Non-pigmented ciliary epithelial cell (primary cell): ENCODE measurements around the gene ADRA2A.
A peak's percentile ranks its signal among the peaks of the same experiment; 100 is the strongest.

Source experiments
- DNase-seq: peaks from one replicate; pipeline ENCODE4 v3.0.0-alpha.2; 2010; ENCODE audit warnings: low read depth

ADRA2A gene

DNA sequence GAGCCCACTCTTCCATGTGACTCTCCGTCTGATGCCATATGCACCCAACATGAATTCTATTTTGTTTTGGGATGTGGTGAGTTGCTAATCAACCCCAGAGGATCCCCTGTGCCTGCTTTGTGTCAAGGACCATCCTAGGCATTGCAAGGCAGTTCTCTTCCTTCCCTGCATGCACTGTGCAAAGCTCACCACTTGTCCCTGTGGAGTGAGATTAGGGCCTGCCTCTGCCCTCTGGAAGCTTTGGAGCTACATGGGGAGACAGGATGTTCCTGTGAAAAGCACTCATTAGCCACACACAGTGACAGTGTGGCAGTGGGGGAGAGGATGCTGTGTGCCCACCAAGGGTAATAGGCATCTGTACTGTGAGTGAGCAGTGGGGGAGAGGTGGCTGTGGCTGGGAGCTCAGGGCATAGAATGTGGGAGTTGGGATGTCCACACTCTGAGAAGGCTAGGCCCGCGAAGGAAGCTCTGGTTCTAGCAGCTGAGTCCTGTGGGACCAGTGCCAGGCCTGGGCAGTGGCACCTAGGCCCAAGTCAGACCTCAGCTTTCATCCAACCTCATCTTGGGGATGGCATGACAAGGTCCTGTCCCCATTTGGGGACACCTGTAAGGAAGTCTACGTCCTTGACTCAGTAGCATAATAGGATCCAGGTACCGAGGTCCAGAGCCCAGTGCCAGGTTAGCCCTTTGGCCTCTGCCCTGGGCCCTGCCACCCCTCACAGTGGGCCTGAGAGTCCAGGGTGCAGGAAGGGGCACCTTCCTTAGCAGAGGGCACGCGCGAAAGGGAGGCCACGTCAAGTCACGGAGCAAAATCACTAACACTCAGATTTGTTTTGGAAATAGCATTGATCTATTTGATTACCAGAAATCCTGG, 6.6 kb downstream of the ADRA2A start:
- no peak for DNase-seq

DNA sequence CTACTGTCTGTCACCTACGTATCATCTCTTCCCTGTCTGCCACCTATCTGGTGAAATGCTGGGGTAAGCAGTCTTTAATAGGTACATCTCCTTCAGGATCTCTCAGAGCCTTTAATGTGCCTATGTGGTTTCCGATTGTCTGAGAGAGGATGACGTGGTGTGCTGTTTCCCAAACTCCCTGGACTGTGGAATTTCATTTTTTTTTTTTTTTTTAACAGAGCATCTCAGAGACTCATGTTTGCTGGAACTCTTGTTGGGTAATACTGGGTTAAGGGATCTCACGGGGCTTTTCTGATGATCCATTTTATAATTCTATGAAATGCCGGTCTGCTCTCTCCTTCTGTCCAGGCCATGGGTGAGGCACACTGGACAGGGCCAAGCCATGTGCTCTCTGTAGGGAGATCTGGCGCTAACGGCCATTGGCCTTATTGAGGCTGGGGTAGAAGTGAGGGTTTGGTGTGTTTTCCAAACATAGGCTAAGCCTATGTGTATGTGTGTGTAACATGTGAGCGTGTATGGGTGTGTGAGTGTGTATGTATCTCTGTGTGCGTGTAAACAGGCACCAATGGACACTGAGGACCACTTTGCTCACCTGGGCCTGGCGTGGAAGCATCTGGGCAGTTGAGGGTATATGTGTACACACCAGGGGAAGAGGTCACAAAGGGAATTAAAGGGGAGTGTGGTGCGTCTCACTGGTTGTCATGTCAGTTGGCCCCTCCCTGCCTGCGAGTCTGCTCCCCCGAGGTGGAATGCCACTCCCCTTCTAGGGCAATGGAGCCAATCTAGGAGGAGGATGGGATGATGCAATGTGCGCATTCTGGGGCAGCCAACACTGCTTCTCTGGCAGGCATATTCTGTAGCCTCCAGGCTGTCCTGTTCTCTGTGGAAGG, 7.8 kb downstream of the ADRA2A start:
- DNase-seq, result no peak

DNA sequence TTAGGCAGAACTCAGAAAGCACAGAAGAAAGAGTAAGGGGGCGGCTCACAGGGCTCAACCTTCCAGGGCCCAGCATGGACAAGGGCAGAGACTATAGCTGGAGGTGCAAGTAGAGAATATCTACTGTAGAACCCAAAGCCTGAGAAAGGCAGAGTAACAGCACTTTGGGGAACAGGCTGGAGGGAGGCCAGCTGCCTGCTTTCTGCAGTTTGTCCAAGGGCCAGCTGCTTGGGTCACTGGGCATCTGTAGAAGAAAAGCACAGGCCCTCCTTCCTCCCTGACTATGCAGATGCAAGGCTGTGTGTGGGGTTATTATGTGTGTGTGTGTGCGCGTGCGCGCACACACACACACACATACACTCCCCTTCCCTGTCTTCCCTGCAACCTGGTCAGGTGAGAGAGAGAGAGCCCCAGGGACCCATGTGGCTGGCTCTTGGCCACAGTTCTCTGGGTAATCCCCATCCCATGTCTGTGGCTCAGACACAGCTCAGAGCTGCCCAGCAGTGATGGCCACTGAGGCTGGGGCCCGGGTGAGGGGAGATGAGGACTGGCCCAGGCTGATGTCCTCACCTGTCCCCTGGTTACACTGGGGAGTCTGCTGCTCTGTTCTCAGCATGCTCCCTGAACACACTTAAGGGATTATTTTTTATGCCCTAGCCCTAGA, 9.0 kb downstream of the ADRA2A start:
- no peak for DNase-seq

- no peak for DNase-seq
These were observed 9.7 kb downstream of the ADRA2A start for GRCh38 chr10:111086574-111086973.

GRCh38 chr10:111087331-111087756, 10.5 kb downstream of the ADRA2A start:
- no peak for DNase-seq

GRCh38 chr10:111087968-111088505, 11.2 kb downstream of the ADRA2A start:
- DNase-seq, result no peak

DNA sequence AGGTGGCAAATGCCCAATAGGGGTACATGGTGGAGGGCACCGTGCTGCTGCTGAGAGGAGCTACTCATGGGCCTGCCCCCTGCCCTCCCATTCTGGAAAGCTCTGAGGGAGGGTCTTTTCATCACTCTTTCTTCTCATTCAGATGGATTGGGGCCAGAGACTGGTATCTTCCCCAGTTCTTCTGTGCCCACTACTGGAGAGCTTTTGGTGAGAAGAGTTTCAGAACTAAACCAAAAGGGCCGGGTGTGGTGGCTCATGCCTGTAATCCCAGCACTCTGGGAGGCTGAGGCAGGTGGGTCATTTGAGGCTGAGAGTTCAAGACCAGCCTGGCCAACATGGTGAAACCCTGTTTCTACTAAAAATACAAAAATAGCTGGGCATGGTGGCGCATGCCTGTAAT, 12.5 kb downstream of the ADRA2A start:
- DNase-seq, result no peak

GRCh38 chr10:111091833-111092232, 15.0 kb downstream of the ADRA2A start:
- DNase-seq, result no peak

DNA sequence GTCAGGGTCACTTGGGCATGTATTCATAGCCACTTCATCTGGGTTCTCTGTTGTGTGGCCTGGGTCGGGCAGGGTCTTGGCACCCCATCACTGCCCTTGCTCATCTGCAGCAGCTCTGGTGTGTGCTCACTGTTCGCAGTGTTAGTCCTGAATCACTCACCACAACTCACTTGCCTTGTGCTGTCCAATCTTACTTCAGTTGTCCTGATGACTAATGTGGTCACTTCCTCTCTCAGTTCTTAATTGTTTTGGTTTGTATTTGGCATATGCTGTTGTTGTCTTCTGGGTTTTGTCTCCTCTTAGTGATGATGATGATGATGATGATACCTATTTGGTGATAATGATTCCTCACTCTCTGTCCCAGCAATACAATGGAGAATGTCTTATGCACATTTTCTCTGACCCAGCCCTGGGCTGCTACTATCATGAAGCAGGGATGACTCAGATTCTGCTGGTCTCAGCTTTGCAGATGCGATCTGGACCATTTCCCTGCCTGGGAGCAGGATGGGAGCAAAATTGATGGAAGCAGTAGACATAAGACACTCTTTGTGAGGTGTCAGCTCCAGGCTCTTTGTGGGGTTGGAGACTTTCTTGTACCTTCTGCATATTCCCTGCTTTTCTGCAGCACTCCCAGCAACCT, 17.0 kb downstream of the ADRA2A start:
- peak; percentile 15 for DNase-seq

DNA sequence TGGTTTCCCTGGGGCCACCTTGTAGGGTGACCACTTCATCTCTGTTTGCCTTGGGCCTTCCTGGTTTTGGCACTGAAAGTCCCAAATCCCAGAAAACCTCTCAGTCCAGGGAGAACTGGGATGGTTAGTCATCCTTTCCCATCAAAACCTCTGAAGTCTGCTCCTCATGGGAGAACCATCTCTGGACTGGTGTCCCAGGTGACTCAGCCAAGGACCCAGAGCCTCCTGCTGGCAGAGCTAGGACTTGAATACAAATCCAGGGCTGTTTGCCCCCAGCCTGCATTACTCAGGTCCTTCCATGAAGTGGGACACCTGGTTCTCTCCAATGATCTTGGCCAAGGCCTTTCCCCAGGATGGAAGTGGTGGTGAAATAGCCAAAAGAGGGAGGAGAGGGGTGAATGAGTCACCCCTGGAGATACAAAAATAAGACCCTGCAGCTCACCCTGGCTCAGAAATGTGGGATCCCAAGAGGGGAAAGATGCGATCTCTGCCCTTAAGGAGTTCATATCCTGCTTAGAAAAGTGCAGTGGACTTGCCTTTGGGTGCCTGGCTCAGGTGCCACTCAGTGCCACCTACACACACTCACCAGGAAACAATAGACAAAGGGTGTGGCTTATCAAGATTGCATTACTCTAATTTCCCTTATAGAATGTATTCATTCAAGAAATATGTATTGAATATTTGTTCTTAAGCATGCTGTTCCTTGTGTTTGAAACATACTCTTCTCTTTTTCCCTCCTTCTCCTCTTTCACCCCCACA, 22.0 kb downstream of the ADRA2A start:
- no peak for DNase-seq

GRCh38 chr10:111100198-111100597, 23.4 kb downstream of the ADRA2A start:
- no peak for DNase-seq

- no peak for DNase-seq
These were observed 25.0 kb downstream of the ADRA2A start for GRCh38 chr10:111101796-111102195.

DNA sequence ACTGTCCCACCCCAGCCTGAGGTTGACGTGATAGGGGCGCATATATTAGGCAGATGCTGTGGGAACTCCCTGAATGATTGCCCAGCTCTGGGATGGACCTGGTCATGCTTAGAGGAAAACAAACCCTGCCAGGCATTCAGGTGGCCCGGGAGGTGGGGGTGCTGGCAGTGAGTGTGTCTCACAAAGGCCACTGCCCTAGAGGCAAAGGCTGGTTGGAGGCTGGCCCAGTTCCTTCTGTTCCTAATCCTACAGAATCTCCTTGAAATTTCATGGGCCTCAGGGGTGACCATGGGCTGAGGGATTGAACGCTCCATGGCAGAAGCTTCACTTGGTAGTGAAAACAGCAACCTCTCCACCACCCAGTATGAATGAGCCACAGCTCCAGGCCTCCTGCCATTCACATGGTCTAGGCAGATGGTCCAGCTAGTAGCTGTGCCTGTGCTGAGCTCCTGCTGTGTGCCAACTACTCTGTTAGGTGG, 25.6 kb downstream of the ADRA2A start:
- no peak for DNase-seq

DNA sequence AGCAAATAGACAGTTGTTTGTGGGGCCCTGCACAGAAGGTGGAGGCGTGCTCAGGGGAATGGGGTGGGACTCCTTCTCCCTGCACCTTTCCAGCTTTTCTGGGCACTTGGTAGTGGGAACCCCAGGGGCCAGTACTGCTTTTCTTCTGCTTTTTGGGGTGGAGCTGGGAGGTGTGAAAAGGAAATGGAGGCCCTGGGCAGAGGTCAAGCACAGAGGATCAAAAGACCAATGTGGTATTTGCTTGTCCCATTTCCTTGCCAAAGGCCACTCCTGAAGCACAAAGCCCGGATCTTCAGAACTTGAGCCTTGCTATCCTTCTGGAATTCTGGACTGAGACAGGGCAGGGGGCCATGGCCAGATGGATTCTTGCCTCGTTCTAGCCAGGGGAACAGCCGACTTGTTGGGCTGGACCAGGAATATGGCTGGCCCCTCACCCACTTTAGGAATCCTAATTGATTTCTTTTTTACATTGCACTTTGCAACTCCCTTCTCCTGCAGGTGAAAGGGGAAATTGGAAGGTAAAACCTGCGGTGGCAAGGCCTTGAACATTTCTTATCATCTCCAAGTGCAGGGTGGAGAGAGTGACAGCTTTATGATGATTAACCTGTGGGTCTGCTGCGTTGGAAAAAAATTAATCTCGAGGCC, 26.5 kb downstream of the ADRA2A start:
- no peak for DNase-seq

DNA sequence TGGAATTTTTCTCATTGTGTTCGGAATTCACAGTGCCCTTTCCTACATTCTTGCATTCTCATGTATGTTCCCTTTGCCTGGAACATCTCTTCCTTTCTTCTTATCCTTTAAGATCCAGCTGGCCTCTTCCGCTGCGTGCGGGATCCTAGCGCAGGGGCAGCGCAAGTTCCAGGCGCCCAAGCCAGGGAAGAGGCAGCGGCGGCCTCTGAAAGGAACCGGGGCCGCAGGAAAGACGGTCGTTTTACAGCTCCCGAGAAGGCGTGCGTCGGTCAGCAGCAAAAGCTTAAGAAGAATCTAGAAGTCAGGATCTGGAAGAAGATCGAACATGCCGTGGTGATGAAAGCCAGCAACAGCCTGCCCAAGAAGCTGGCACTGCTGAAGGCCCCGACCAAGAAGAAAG, 28.0 kb downstream of the ADRA2A start:
- DNase-seq, result no peak

GRCh38 chr10:111106081-111106480, 29.3 kb downstream of the ADRA2A start:
- DNase-seq, result no peak

DNA sequence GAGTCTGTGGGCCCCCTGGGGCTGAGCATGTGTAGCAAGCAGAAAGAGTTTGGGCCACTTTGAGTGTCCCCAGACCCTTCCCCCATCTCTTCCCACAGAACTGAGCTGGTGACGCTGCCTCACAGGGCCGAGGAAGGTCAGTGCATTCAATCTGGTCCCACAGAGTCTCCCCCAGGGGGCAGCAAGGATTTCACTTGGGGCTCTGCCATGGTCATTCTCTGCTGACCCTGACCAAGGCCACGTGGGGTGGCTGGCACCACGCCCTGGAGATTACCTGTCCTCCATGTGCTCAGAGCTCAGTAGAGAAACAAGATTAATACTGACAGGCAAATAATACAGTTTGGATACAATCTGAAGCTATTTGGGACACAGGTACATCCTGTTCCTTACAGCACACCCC, 30.2 kb downstream of the ADRA2A start:
- no peak for DNase-seq

- no peak for DNase-seq
These were observed 31.0 kb downstream of the ADRA2A start for GRCh38 chr10:111107846-111108245.

DNA sequence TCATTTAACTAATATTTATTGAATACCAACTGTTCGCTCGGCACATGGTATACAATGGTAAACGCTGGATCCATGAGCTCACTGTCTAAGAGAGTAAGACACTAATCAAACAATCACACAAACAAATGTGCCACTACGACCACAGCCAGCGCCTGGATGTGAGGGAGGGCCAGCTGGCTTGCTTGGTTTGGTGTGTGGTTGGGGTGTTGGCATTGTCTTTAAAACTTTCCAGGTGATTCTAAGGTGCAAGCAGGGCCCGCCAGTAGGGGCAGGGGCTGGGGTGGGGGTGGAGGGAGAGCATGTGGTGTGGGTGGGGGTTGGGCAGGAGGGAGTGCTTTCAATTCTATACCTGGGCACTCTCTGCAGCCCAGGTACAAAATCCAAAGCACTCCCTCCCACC, 31.6 kb downstream of the ADRA2A start:
- DNase-seq, result no peak

DNA sequence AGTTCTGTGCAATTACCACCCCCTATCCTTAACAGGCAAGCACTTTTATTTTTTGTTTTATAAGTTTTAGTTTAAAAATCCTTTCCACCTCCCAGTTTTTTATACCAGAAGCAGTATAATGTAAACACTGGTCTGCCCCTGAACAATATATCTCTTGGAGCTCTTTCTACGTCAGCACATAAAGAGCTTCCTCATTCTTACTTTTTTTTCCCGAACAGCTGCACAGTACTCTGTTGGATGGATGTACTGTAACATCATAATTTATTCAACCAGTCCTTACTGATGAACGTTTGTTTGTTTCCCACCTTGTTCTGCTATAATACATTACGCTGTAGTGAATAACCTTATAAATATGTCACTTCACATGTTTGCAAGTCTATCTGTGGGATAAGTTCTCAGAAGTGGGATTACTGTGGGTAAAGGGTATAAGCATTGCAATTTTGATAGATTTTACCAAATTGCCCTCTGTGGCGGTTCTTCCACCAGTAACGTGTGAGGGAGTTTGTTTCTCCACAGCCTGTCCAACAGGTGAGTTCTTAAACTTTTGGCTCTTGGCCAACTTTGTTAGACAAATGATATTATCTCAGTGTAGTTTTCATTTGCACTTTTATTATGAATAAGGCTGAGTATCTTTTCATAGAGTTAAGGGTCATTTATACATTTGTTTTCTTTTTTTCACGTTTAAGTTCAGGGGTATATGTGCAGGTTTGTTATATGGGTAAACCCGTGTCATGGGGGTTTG, 32.8 kb downstream of the ADRA2A start:
- no peak for DNase-seq
